Activated naive CD4-positive, alpha-beta T cell treated with anti-CD3 and anti-CD28 coated beads for 36 hours (primary cell): ENCODE results near the gene SPINT4. TPM values are rescaled to one million over a fixed set of nuclear protein-coding genes. Genes with fewer than 3 reads are reported as not detected.

Experiments used
- CTCF ChIA-PET: fragments of 350-600 bp; sonication (Branson Sonifier 250); formaldehyde crosslinking; loops from one replicate; lab custom pipeline; 2021; ENCODE audit warnings: antibody characterized with exemption; lab: Charles Lee
- DNase-seq: peaks from one replicate; pipeline ENCODE4 v3.0.0-alpha.2; 2020
- H3K27ac Mint-ChIP-seq: one replicate; pipeline ENCODE4 v1.8.0; 2021; ENCODE audit warnings: mild to moderate bottlenecking, mixed read lengths
- H3K27me3 Mint-ChIP-seq: one replicate; pipeline ENCODE4 v1.8.0; 2021; ENCODE audit warnings: low read depth, mixed read lengths
- H3K36me3 Mint-ChIP-seq: one replicate; pipeline ENCODE4 v1.8.0; 2021; ENCODE audit warnings: low read depth, mixed read lengths
- H3K4me1 Mint-ChIP-seq: one replicate; pipeline ENCODE4 v1.8.0; 2021; ENCODE audit warnings: low read depth, mixed read lengths
- H3K4me3 Mint-ChIP-seq: one replicate; pipeline ENCODE4 v1.8.0; 2021; ENCODE audit warnings: mild to moderate bottlenecking, moderate library complexity, mixed read lengths
- H3K9me3 Mint-ChIP-seq: one replicate; pipeline ENCODE4 v1.8.0; 2021; ENCODE audit warnings: mixed read lengths
- intact Hi-C: fragments of 100-400 bp; cut with micrococcal nuclease; formaldehyde crosslinking; loops from one replicate; pipeline ENCODE4 v1.15.1; 2023
- microRNA-seq: library from miRNA; unstranded; fragments of <30 nt; microRNA quantifications from one replicate; pipeline ENCODE4 v1.2.0, GENCODE V29; 2022; ENCODE audit warnings: borderline microRNAs expressed, borderline replicate concordance
- total RNA-seq, 2 experiments: library from RNA; stranded (reverse); gene quantifications; one replicate each; pipeline ENCODE4 v1.2.3, GENCODE V29; 2021

Gene SPINT4
- total RNA-seq, 2 experiments from 2014 or later = not detected

GRCh38 chr20:45768479-45768878, 46.3 kb downstream of the SPINT4 start:
- H3K9me3 Mint-ChIP-seq = no peaks in the 10 kb centered on the region
- H3K27me3 Mint-ChIP-seq = no peaks in the 10 kb centered on the region
- no peak overlapping the region for H3K4me3 Mint-ChIP-seq
- peaks cover 3% of the 10 kb centered on the region for H3K4me1 Mint-ChIP-seq
- intact Hi-C loops = no loop called here
- H3K27ac Mint-ChIP-seq = no peak overlapping the region
- CTCF ChIA-PET = interaction anchor here (0.6 to 1.0 kb wide), 5 partner anchors 24 to 176 kb away, joined by 3 to 7 read pairs (median 3); no protein-coding TSS in a partner anchor
- DNase-seq = no peak
- H3K36me3 Mint-ChIP-seq = no peaks in the 10 kb centered on the region

- no peaks in the 10 kb centered on the region for H3K9me3 Mint-ChIP-seq
- no peak overlapping the region for H3K27ac Mint-ChIP-seq
- H3K36me3 Mint-ChIP-seq = no peaks in the 10 kb centered on the region
- intact Hi-C loops = loop anchor here (1.0 to 5.0 kb wide), 6 partner anchors 142 to 454 kb away; partner anchors contain the start of genes SYS1 and WFDC10A
- H3K4me1 Mint-ChIP-seq = peaks cover 3% of the 10 kb centered on the region
- CTCF ChIA-PET = interaction anchor here (0.6 to 3.4 kb wide), 65 partner anchors 9 to 633 kb away, joined by 3 to 38 read pairs (median 4); partner anchors contain the start of genes DNTTIP1, EPPIN, SDC4 and SNX21
- peaks cover 3% of the 10 kb centered on the region for H3K27me3 Mint-ChIP-seq
- peak; percentile 88 for DNase-seq
- no peak overlapping the region for H3K4me3 Mint-ChIP-seq
These were observed 49.1 kb downstream of the SPINT4 start for GRCh38 chr20:45771182-45771759.

GRCh38 chr20:45772693-45773092, 50.5 kb downstream of the SPINT4 start:
- CTCF ChIA-PET = interaction anchor here (0.7 to 3.4 kb wide), 7 partner anchors 27 to 418 kb away, joined by 3 to 37 read pairs (median 6); partner anchors contain the start of genes CD40, WFDC10A and WFDC9
- no peak overlapping the region for H3K4me3 Mint-ChIP-seq
- H3K4me1 Mint-ChIP-seq = peaks cover 3% of the 10 kb centered on the region
- peaks cover 3% of the 10 kb centered on the region for H3K27me3 Mint-ChIP-seq
- no peak for DNase-seq
- no peaks in the 10 kb centered on the region for H3K9me3 Mint-ChIP-seq
- intact Hi-C loops = loop anchor here (5.0 kb wide), 1 partner anchor 455 kb away; no protein-coding TSS in a partner anchor
- no peaks in the 10 kb centered on the region for H3K36me3 Mint-ChIP-seq
- H3K27ac Mint-ChIP-seq = no peak overlapping the region

- CTCF ChIA-PET = interaction anchor here (1.4 kb wide), 1 partner anchor 24 kb away, joined by 3 read pairs; no protein-coding TSS in a partner anchor
- peaks cover 3% of the 10 kb centered on the region for H3K27me3 Mint-ChIP-seq
- H3K9me3 Mint-ChIP-seq = no peaks in the 10 kb centered on the region
- H3K4me1 Mint-ChIP-seq = peaks cover 6% of the 10 kb centered on the region
- intact Hi-C loops = loop anchor here (5.0 kb wide), 1 partner anchor 458 kb away; no protein-coding TSS in a partner anchor
- no peak for DNase-seq
- H3K36me3 Mint-ChIP-seq = no peaks in the 10 kb centered on the region
- H3K4me3 Mint-ChIP-seq = no peak overlapping the region
- no peak overlapping the region for H3K27ac Mint-ChIP-seq
These were observed 52.8 kb downstream of the SPINT4 start for GRCh38 chr20:45774945-45775344.

- no peaks in the 10 kb centered on the region for H3K36me3 Mint-ChIP-seq
- H3K4me1 Mint-ChIP-seq = peaks cover 6% of the 10 kb centered on the region
- no peak overlapping the region for H3K27ac Mint-ChIP-seq
- no peak overlapping the region for H3K4me3 Mint-ChIP-seq
- intact Hi-C loops = no loop called here
- H3K9me3 Mint-ChIP-seq = no peaks in the 10 kb centered on the region
- peaks cover 3% of the 10 kb centered on the region for H3K27me3 Mint-ChIP-seq
- DNase-seq = no peak
- CTCF ChIA-PET = no interaction called here
These were observed 53.3 kb downstream of the SPINT4 start for GRCh38 chr20:45775411-45775810.

Small RNAs within 50 kb of the gene (microRNA-seq; reads per million reads assigned to microRNA genes)
- not detected for gene MIR3617

Other genes with a start within 250 kb of the SPINT4 start
- not detected for gene SPINT3, start 206.7 kb upstream of the SPINT4 start, total RNA-seq
- gene WFDC6, start 182.9 kb upstream of the SPINT4 start, total RNA-seq = not detected
- gene EPPIN, start 174.9 kb upstream of the SPINT4 start, total RNA-seq = not detected
- not detected for gene WFDC8, start 143.1 kb upstream of the SPINT4 start, total RNA-seq
- not detected for gene WFDC10A, start 92.6 kb upstream of the SPINT4 start, total RNA-seq
- gene WFDC9, start 91.1 kb upstream of the SPINT4 start, total RNA-seq = not detected
- gene WFDC11, start 52.1 kb upstream of the SPINT4 start, total RNA-seq = not detected
- not detected for gene WFDC13, start 20.3 kb upstream of the SPINT4 start, total RNA-seq
- not detected for gene WFDC10B, start 17.3 kb upstream of the SPINT4 start, total RNA-seq
- gene WFDC3, start 69.5 kb downstream of the SPINT4 start, total RNA-seq = not detected
- gene DNTTIP1, start 69.6 kb downstream of the SPINT4 start, total RNA-seq = 10 to 100 TPM; 22.4 TPM
- 100 to 1,000 TPM; 189 to 202 TPM for gene UBE2C, start 90.3 kb downstream of the SPINT4 start, total RNA-seq
- gene TNNC2, start 105.0 kb downstream of the SPINT4 start, total RNA-seq = not detected
- gene SNX21, start 111.5 kb downstream of the SPINT4 start, total RNA-seq = 1 to 10 TPM in 1 of 2 experiments, under 1 TPM in 1; 0.72 to 1.2 TPM
- gene ACOT8, start 135.0 kb downstream of the SPINT4 start, total RNA-seq = 10 to 100 TPM; 21.4 to 23.3 TPM
- gene ZSWIM3, start 135.3 kb downstream of the SPINT4 start, total RNA-seq = 1 to 10 TPM; 3.3 to 3.7 TPM
- gene ZSWIM1, start 158.9 kb downstream of the SPINT4 start, total RNA-seq = 1 to 10 TPM; 8.2 to 8.4 TPM
- under 1 TPM; 0.38 to 0.52 TPM for gene SPATA25, start 165.3 kb downstream of the SPINT4 start, total RNA-seq
- gene NEURL2, start 168.9 kb downstream of the SPINT4 start, total RNA-seq = 1 to 10 TPM in 1 of 2 experiments, under 1 TPM in 1; 0.99 to 1.4 TPM
- gene CTSA, start 169.0 kb downstream of the SPINT4 start, total RNA-seq = 10 to 100 TPM; 28.7 to 31.5 TPM
- gene PLTP, start 189.8 kb downstream of the SPINT4 start, total RNA-seq = 1 to 10 TPM; 4.3 to 4.8 TPM
- gene PCIF1, start 212.3 kb downstream of the SPINT4 start, total RNA-seq = 10 to 100 TPM; 39.2 to 39.5 TPM
- 10 to 100 TPM; 26.8 to 28.0 TPM for gene ZNF335, start 249.9 kb downstream of the SPINT4 start, total RNA-seq